ENCODE measurements around the gene PRRT1.

GRCh38 chr6:32127717-32128592, 23.8 kb downstream of the PRRT1 start, which contains the start of gene ATF6B:
- TF ChIP-seq CTCF (IDR thresholded peaks at IDR 0.05) = no peak
- TF ChIP-seq ZFX (IDR thresholded peaks at IDR 0.05; ENCODE audit: borderline replicate concordance) = no peak

Measured in 22Rv1 (cell line).